GM23338 (cell line): ENCODE results near the gene BLTP2. TPM values are rescaled to one million over a fixed set of nuclear protein-coding genes. Genes with fewer than 3 reads are reported as not detected.

ENCODE experiments used
- ATAC-seq: fragments of 200-7000 bp; cut with Tn5 transposase; 3 replicates; pipeline ENCODE4 v1.9.1; 2020
- DNase-seq: peaks from one replicate; pipeline ENCODE4 v3.0.0-alpha.2; 2015; ENCODE audit warnings: low spot score
- H2AFZ ChIP-seq: fragments of 200-600 bp; sonication (generic); 2 replicates; pipeline ENCODE4 v1.8.0; 2016; ENCODE audit warnings: antibody characterized with exemption, mild to moderate bottlenecking, moderate library complexity
- H3F3A ChIP-seq: fragments of 200-600 bp; sonication (generic); replicated peaks from 2 replicates; pipeline ENCODE4 v1.8.0; 2017; ENCODE audit warnings: antibody characterized with exemption, mixed run types, low read depth
- H3K27ac ChIP-seq: fragments of 200-600 bp; sonication (generic); 2 replicates; pipeline ENCODE4 v1.6.1; 2016; ENCODE audit warnings: low read depth
- H3K27me3 ChIP-seq: fragments of 200-600 bp; sonication (generic); 2 replicates; pipeline ENCODE4 v1.8.0; 2016; ENCODE audit warnings: mild to moderate bottlenecking, mixed run types, moderate library complexity; ENCODE audit not compliant: insufficient read depth
- H3K36me3 ChIP-seq: fragments of 200-600 bp; sonication (generic); 2 replicates; pipeline ENCODE4 v1.8.0; 2016; ENCODE audit warnings: mild to moderate bottlenecking; ENCODE audit not compliant: insufficient read depth
- H3K4me1 ChIP-seq: fragments of 200-600 bp; sonication (generic); 2 replicates; pipeline ENCODE4 v1.8.0; 2016; ENCODE audit warnings: mild to moderate bottlenecking, moderate library complexity; ENCODE audit not compliant: insufficient read depth
- H3K4me2 ChIP-seq: fragments of 200-600 bp; sonication (generic); 2 replicates; pipeline ENCODE4 v1.7.1; 2017; ENCODE audit warnings: mixed run types
- H3K4me3 ChIP-seq: fragments of 200-600 bp; sonication (generic); 2 replicates; pipeline ENCODE4 v1.6.1; 2016; ENCODE audit warnings: mixed run types
- H3K79me2 ChIP-seq: fragments of 200-600 bp; sonication (generic); replicated peaks from 2 replicates; pipeline ENCODE4 v1.8.0; 2017; ENCODE audit warnings: mild to moderate bottlenecking; ENCODE audit not compliant: insufficient read depth
- H3K9me2 ChIP-seq: fragments of 200-600 bp; sonication (generic); 2 replicates; pipeline ENCODE4 v1.8.0; 2017; ENCODE audit not compliant: insufficient read depth
- H4K20me1 ChIP-seq: fragments of 200-600 bp; sonication (generic); replicated peaks from 2 replicates; pipeline ENCODE4 v1.8.0; 2017; ENCODE audit warnings: mild to moderate bottlenecking; ENCODE audit not compliant: insufficient read depth
- H3K27ac Mint-ChIP-seq: 2 replicates; pipeline ENCODE4 v1.8.0; 2020; ENCODE audit warnings: inconsistent platforms, mild to moderate bottlenecking, moderate library complexity, mixed read lengths
- H3K27me3 Mint-ChIP-seq: 3 replicates; pipeline ENCODE4 v1.8.0; 2022; ENCODE audit warnings: low read depth, mild to moderate bottlenecking, moderate library complexity, mixed read lengths, inconsistent platforms; ENCODE audit not compliant: insufficient read depth, poor library complexity
- H3K36me3 Mint-ChIP-seq: 3 replicates; pipeline ENCODE4 v1.8.0; 2021; ENCODE audit warnings: low read depth, mild to moderate bottlenecking, inconsistent platforms, moderate library complexity, mixed read lengths
- H3K4me1 Mint-ChIP-seq: 3 replicates; pipeline ENCODE4 v1.8.0; 2020; ENCODE audit warnings: mild to moderate bottlenecking, inconsistent platforms, mixed read lengths
- H3K4me3 Mint-ChIP-seq: 3 replicates; pipeline ENCODE4 v1.8.0; 2021; ENCODE audit warnings: moderate library complexity, mild to moderate bottlenecking, inconsistent platforms, mixed read lengths
- H3K9me3 Mint-ChIP-seq: 3 replicates; pipeline ENCODE4 v1.8.0; 2020; ENCODE audit warnings: moderate library complexity, mild to moderate bottlenecking, inconsistent platforms, mixed read lengths
- CREB1 ChIP-seq: fragments of 250-450 bp; sonication (Bioruptor Pico); IDR thresholded peaks from 2 replicates; pipeline ENCODE4 v1.5.0; 2020; ENCODE audit warnings: low read depth, mild to moderate bottlenecking, moderate library complexity
- ETS1 ChIP-seq: IDR thresholded peaks from 2 replicates; pipeline ENCODE4 v1.6.1; 2016; ENCODE audit warnings: antibody characterized with exemption
- EZH2 ChIP-seq: fragments of 200-600 bp; sonication (generic); IDR thresholded peaks from one replicate; pipeline ENCODE4 v1.8.0; 2017; ENCODE audit warnings: antibody characterized with exemption, mild to moderate bottlenecking, low read depth; ENCODE audit not compliant: unreplicated experiment
- EZH2phosphoT487 ChIP-seq: fragments of 200-600 bp; sonication (generic); IDR thresholded peaks from one replicate; pipeline ENCODE4 v1.8.1; 2018; ENCODE audit warnings: antibody characterized with exemption; ENCODE audit not compliant: unreplicated experiment
- JUNB ChIP-seq: IDR thresholded peaks from one replicate; pipeline ENCODE4 v1.6.1; 2016; ENCODE audit warnings: antibody characterized with exemption; ENCODE audit not compliant: unreplicated experiment
- NANOG ChIP-seq: IDR thresholded peaks from 2 replicates; pipeline ENCODE4 v1.6.1; 2016; ENCODE audit warnings: antibody characterized with exemption, borderline replicate concordance
- STAT1 ChIP-seq: IDR thresholded peaks from one replicate; pipeline ENCODE4 v1.6.1; 2016; ENCODE audit warnings: antibody characterized with exemption; ENCODE audit not compliant: unreplicated experiment
- ZNF114 ChIP-seq: fragments of 250-450 bp; sonication (Bioruptor Pico); IDR thresholded peaks from 2 replicates; pipeline ENCODE4 v1.5.0; 2020; ENCODE audit warnings: mild to moderate bottlenecking, moderate library complexity
- ZNF331 ChIP-seq: fragments of 250-450 bp; sonication (Bioruptor Pico); IDR thresholded peaks from 2 replicates; pipeline ENCODE4 v1.5.0; 2020; ENCODE audit warnings: low read depth, mild to moderate bottlenecking, moderate library complexity
- polyA plus RNA-seq: library from polyadenylated mRNA; unstranded; fragments of >200 nt; fragmentation: Nextera tagmentation; extraction: Ambion mirVana; gene quantifications from 2 replicates; pipeline ENCODE4 v1.2.1, GENCODE V29; 2016
- total RNA-seq: library from RNA; depleted of rRNA; stranded (reverse); fragments of >200 nt; shearing (Covaris generic); gene quantifications from 2 replicates; pipeline ENCODE4 v1.2.3, GENCODE V29; 2014
- TF ChIP-seq, protein P1 (sequence below), 2 experiments: fragments of 200-600 bp in 1 of 2; sonication (generic) in 1 of 2; conservative IDR thresholded peaks; 2 replicates each; pipeline versions ENCODE4 v1.5.1 to v1.6.1; 2016 to 2017; ENCODE audit warnings: antibody characterized with exemption in 2 of 2, low read depth in 2 of 2, mild to moderate bottlenecking in 2 of 2, moderate library complexity in 1 of 2
- TF ChIP-seq, protein P2 (sequence below): fragments of 250-450 bp; sonication (Bioruptor Pico); IDR thresholded peaks from 2 replicates; pipeline ENCODE4 v1.5.0; 2020; ENCODE audit warnings: mild to moderate bottlenecking, moderate library complexity

The BLTP2 gene
- total and polyA plus RNA-seq, 2 experiments from 2014 or later: 58.6 to 166 TPM

DNA sequence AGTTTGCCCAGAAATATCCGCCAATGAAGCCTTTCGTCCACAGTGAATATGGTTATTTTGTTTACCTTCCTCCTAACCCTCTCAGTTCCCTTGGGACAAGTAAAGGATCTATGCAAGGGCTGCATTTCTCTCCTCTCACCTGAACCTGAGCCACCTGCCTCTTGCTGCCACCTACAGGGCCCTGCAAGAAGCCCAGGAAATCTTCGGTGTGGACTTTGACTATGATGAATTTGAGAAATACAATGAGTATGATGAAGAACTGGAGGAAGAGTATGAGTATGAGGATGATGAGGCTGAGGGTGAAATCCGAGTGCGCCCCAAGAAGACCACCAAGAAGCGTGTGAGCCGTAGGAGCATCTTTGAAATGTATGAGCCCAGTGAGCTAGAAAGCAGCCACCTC, 31.0 kb upstream of the BLTP2 start:
- H3K27ac ChIP-seq: no peak overlapping the region
- peaks cover 6% of the 10 kb centered on the region; the same call in 1 of the 2 replicates for H3K79me2 ChIP-seq
- no peak overlapping the region for H3K4me3 Mint-ChIP-seq
- peaks cover 91% of the 10 kb centered on the region for H3K36me3 Mint-ChIP-seq
- peaks cover 5% of the 10 kb centered on the region for H3K27me3 Mint-ChIP-seq
- no peaks in the 10 kb centered on the region for H3K27me3 ChIP-seq
- H3K9me2 ChIP-seq: no peaks in the 10 kb centered on the region
- no peaks in the 10 kb centered on the region for H3K4me1 Mint-ChIP-seq
- DNase-seq: peak; percentile 33
- peak; percentile 44; the same call in 2 of the 3 replicates for ATAC-seq
- H3K4me2 ChIP-seq: no peak overlapping the region
- H3K9me3 Mint-ChIP-seq: no peaks in the 10 kb centered on the region
- no peak overlapping the region for H3K4me3 ChIP-seq
- no peak for TF ChIP-seq EZH2
- TF ChIP-seq, protein P1, sequence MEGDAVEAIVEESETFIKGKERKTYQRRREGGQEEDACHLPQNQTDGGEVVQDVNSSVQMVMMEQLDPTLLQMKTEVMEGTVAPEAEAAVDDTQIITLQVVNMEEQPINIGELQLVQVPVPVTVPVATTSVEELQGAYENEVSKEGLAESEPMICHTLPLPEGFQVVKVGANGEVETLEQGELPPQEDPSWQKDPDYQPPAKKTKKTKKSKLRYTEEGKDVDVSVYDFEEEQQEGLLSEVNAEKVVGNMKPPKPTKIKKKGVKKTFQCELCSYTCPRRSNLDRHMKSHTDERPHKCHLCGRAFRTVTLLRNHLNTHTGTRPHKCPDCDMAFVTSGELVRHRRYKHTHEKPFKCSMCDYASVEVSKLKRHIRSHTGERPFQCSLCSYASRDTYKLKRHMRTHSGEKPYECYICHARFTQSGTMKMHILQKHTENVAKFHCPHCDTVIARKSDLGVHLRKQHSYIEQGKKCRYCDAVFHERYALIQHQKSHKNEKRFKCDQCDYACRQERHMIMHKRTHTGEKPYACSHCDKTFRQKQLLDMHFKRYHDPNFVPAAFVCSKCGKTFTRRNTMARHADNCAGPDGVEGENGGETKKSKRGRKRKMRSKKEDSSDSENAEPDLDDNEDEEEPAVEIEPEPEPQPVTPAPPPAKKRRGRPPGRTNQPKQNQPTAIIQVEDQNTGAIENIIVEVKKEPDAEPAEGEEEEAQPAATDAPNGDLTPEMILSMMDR (conservative IDR thresholded peaks at IDR 0.05; ENCODE audit: low read depth in 2 of 2): peak; percentile 47 to 53; a peak in 3 of 4 replicates
- no peaks in the 10 kb centered on the region for H3K4me1 ChIP-seq
- H3K36me3 ChIP-seq: peaks cover 75% of the 10 kb centered on the region
- 0 out of 2 replicates have a peak, but pooled peaks cover 5% of the 10 kb centered on the region for H3F3A ChIP-seq
- H3K27ac Mint-ChIP-seq: no peak overlapping the region
- peaks cover 8% of the 10 kb centered on the region for H4K20me1 ChIP-seq
- no peak overlapping the region for H2AFZ ChIP-seq

DNA sequence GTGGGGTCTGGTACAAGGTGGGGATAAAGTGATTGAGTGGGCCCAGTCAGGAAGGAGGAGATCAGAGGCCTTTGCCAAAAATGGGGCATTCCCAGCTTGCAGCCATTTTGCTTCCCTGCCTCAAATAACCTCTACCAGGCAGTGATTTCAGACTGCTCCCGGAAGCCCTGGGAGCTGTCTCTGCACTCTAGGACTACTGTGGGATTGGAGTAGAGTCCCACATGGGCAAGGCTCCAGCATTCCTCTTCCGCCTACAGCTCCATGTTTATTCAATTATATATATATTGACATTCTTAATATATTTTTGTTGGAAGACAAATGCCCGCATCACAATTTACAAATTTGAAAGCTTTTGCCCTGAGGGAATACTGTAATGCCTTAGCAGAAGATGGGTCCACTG, 30.5 kb upstream of the BLTP2 start:
- no peak overlapping the region for H3K27ac Mint-ChIP-seq
- 0 out of 2 replicates have a peak, but pooled peaks cover 5% of the 10 kb centered on the region for H3F3A ChIP-seq
- H3K4me2 ChIP-seq: no peak overlapping the region
- no peaks in the 10 kb centered on the region for H3K9me2 ChIP-seq
- no peak overlapping the region for H3K27ac ChIP-seq
- H4K20me1 ChIP-seq: peaks cover 8% of the 10 kb centered on the region
- no peaks in the 10 kb centered on the region for H3K4me1 Mint-ChIP-seq
- peaks cover 90% of the 10 kb centered on the region for H3K36me3 Mint-ChIP-seq
- no peak overlapping the region for H2AFZ ChIP-seq
- no peaks in the 10 kb centered on the region for H3K27me3 ChIP-seq
- ATAC-seq: no peak
- H3K4me1 ChIP-seq: no peaks in the 10 kb centered on the region
- peaks cover 6% of the 10 kb centered on the region for H3K79me2 ChIP-seq
- no peak overlapping the region for H3K4me3 ChIP-seq
- DNase-seq: no peak
- no peak overlapping the region for H3K4me3 Mint-ChIP-seq
- peaks cover 75% of the 10 kb centered on the region for H3K36me3 ChIP-seq
- peaks cover 3% of the 10 kb centered on the region for H3K27me3 Mint-ChIP-seq
- H3K9me3 Mint-ChIP-seq: no peaks in the 10 kb centered on the region
- TF ChIP-seq EZH2phosphoT487 (no peak), ETS1 (no peak), CREB1 (no peak), STAT1 (no peak), JUNB (no peak), ZNF331 (no peak), NANOG (no peak), EZH2 (no peak), ZNF114 (CRISPR knock-in tag) (no peak)
- TF ChIP-seq, protein P1 (conservative IDR thresholded peaks at IDR 0.05; ENCODE audit: low read depth in 2 of 2): no peak
- TF ChIP-seq, protein P2, sequence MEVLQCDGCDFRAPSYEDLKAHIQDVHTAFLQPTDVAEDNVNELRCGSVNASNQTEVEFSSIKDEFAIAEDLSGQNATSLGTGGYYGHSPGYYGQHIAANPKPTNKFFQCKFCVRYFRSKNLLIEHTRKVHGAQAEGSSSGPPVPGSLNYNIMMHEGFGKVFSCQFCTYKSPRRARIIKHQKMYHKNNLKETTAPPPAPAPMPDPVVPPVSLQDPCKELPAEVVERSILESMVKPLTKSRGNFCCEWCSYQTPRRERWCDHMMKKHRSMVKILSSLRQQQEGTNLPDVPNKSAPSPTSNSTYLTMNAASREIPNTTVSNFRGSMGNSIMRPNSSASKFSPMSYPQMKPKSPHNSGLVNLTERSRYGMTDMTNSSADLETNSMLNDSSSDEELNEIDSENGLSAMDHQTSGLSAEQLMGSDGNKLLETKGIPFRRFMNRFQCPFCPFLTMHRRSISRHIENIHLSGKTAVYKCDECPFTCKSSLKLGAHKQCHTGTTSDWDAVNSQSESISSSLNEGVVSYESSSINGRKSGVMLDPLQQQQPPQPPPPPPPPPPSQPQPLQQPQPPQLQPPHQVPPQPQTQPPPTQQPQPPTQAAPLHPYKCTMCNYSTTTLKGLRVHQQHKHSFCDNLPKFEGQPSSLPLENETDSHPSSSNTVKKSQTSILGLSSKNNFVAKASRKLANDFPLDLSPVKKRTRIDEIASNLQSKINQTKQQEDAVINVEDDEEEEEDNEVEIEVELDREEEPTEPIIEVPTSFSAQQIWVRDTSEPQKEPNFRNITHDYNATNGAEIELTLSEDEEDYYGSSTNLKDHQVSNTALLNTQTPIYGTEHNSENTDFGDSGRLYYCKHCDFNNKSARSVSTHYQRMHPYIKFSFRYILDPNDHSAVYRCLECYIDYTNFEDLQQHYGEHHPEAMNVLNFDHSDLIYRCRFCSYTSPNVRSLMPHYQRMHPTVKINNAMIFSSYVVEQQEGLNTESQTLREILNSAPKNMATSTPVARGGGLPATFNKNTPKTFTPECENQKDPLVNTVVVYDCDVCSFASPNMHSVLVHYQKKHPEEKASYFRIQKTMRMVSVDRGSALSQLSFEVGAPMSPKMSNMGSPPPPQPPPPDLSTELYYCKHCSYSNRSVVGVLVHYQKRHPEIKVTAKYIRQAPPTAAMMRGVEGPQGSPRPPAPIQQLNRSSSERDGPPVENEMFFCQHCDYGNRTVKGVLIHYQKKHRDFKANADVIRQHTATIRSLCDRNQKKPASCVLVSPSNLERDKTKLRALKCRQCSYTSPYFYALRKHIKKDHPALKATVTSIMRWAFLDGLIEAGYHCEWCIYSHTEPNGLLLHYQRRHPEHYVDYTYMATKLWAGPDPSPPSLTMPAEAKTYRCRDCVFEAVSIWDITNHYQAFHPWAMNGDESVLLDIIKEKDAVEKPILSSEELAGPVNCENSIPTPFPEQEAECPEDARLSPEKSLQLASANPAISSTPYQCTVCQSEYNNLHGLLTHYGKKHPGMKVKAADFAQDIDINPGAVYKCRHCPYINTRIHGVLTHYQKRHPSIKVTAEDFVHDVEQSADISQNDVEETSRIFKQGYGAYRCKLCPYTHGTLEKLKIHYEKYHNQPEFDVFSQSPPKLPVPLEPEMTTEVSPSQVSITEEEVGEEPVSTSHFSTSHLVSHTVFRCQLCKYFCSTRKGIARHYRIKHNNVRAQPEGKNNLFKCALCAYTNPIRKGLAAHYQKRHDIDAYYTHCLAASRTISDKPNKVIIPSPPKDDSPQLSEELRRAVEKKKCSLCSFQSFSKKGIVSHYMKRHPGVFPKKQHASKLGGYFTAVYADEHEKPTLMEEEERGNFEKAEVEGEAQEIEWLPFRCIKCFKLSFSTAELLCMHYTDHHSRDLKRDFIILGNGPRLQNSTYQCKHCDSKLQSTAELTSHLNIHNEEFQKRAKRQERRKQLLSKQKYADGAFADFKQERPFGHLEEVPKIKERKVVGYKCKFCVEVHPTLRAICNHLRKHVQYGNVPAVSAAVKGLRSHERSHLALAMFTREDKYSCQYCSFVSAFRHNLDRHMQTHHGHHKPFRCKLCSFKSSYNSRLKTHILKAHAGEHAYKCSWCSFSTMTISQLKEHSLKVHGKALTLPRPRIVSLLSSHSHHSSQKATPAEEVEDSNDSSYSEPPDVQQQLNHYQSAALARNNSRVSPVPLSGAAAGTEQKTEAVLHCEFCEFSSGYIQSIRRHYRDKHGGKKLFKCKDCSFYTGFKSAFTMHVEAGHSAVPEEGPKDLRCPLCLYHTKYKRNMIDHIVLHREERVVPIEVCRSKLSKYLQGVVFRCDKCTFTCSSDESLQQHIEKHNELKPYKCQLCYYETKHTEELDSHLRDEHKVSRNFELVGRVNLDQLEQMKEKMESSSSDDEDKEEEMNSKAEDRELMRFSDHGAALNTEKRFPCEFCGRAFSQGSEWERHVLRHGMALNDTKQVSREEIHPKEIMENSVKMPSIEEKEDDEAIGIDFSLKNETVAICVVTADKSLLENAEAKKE (CRISPR knock-in tag): no peak
